Fibroblast of skin of right quadriceps (primary cell): ENCODE results near the gene IGFBP5.

Source experiments
- DNase-seq: peaks from one replicate; pipeline ENCODE4 v3.0.0-alpha.2; 2013

Gene IGFBP5

GRCh38 chr2:216713691-216714336 is 18.5 kb upstream of the IGFBP5 start:
- peak; percentile 99 for DNase-seq

- DNase-seq, result no peak
Measured at GRCh38 chr2:216711348-216711747, 16.0 kb upstream of the IGFBP5 start.

DNA sequence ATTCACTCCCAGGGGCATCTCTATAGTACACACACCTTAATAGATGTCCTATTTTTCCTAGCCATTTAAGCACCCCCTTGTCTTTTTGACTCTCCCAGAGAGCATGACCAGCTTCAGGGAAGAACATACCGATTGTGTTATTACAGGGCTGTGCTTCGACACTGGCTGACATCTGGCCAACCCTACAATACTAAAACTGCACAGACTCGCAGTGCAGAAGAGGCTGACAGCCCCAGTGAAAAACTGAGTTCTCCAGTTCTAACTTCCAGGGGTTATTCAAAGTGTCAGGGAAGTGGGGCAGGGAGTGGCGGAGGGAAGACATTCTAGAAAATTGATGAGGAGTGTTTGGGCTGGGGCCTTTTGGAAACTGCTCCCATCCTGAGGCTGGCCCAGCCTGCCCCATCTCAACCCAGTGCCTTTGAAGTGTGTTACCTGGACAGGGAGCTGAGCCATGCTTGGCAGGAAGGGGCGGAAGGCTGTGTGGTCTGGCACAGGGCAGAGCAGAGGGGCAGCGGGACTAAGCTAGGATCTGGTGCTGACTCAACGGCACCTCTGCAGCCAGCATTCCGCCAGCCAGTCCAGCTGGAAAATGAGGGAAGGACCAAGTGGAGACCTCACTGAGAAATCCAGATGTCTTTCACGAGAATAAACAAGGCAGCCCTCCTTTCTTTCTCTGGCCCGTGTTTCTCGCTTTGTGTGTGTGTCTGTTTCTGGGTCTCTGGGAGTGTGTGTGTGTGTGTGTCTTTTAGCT is 15.4 kb upstream of the IGFBP5 start:
- DNase-seq, result peak; percentile 40

GRCh38 chr2:216702756-216703155 is 7.4 kb upstream of the IGFBP5 start:
- no peak for DNase-seq

GRCh38 chr2:216701544-216701943 is 6.2 kb upstream of the IGFBP5 start:
- DNase-seq, result no peak

DNA sequence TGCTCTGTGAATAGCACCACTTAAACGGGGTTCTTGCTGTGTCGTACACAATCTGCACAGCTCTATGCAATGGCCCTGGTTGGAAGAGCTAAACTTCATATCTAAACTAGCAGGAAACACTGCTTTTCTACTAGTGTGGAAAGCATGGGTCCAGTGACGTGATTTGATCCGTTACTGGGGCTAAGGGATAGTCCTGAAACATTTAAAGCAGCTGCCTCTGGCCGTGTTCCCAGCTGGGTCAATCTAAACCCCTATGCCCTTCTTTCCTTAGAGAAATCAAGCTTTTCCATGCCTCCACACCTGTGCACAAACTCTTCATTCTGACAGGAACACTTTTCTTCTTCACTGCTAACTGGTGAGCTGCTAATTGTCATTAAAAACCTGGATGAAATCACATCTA is 5.4 kb upstream of the IGFBP5 start:
- DNase-seq, result no peak

DNA sequence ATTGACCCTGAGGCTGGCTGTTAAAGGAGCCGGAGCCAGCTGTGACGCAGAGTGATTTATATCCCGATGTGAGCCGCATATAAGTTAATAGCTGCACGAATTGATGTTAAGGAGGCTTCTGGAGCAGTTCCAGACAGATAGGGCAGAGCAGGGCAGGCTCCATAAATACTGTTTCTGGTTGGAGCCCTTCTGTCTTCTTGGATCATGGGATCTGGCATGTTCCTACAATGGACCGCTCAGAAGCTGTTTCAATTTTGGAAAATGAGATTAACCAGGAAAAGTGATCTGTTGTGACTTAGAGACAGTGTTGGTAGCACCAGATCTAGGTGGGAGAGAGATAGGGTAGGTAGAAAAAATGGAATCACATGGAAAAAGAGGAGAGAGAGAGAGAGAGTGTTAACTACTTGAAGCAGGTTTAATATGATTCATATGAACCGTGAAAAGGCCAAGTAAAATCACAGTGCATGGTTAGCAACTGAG is 4.8 kb upstream of the IGFBP5 start:
- DNase-seq, result no peak

- peak; percentile 68 for DNase-seq
Measured at GRCh38 chr2:216698895-216699294, 3.5 kb upstream of the IGFBP5 start.

- no peak for DNase-seq
Measured at GRCh38 chr2:216698293-216698692, 2.9 kb upstream of the IGFBP5 start.

DNA sequence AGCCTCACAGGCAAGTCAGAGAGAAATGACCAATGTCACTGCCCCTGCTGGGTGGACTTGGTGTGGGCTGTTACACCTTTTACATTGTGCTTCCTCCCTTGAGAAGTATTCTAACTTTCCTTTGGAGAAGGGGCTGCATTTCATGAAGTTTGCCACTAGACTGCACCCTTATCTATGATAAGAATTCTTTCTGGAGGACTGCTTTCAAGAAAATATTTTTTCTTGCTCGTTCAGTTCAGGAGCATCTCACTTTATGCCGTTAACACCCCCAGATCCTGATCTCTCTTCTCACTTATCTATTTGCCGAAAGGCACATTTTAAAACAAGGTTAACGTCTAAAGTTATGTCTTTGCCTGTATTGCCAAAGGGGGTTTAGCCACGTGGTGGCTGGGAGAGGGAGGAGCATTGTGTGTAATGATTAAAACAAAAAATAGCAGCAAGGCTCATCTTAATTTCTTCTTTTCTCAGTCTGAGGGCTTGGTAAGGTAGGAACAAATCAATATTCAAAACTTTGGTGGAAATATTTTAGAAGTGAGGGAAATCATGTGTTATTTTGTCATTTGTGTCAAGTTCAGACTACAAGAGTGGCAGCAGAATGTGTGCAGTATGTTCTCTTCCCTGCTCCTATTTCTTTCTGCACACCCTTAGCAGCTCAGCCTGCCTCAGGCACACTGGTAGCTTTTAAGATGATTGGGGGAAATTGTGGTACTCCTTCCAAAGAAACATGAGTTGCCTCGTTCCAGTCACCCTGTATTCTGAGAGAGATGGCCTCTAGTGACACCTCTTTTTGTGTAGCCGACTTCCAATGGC is 1.6 kb upstream of the IGFBP5 start:
- peak; percentile 58 for DNase-seq

DNA sequence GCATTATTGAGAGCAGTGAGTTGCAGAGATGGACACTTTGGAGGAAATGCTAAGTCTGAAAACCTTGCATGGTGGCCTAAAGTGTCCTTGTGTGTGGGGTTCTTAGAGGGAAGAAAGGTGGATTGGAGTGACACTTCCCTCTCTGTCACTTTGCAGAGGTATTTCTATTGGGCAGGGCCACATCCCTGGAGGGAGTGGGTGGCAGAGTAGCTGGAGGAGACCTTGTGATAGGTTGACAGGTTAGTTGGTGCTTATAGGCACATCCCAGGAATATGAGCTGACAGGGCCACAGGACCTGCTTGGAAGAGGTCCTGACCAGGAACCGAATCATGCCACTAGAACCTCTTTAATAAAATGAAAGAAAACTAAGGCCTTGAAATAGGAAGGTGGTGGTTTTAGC is 972 bp upstream of the IGFBP5 start:
- DNase-seq, result no peak

GRCh38 chr2:216694826-216695217 is 527 bp downstream of the IGFBP5 start:
- no peak for DNase-seq

GRCh38 chr2:216694082-216694825 is 1.1 kb downstream of the IGFBP5 start:
- peak; percentile 55 for DNase-seq

GRCh38 chr2:216693414-216694080 is 1.8 kb downstream of the IGFBP5 start:
- DNase-seq, result no peak

- peak; percentile 84 for DNase-seq
Measured at GRCh38 chr2:216692636-216693413, 2.5 kb downstream of the IGFBP5 start.

DNA sequence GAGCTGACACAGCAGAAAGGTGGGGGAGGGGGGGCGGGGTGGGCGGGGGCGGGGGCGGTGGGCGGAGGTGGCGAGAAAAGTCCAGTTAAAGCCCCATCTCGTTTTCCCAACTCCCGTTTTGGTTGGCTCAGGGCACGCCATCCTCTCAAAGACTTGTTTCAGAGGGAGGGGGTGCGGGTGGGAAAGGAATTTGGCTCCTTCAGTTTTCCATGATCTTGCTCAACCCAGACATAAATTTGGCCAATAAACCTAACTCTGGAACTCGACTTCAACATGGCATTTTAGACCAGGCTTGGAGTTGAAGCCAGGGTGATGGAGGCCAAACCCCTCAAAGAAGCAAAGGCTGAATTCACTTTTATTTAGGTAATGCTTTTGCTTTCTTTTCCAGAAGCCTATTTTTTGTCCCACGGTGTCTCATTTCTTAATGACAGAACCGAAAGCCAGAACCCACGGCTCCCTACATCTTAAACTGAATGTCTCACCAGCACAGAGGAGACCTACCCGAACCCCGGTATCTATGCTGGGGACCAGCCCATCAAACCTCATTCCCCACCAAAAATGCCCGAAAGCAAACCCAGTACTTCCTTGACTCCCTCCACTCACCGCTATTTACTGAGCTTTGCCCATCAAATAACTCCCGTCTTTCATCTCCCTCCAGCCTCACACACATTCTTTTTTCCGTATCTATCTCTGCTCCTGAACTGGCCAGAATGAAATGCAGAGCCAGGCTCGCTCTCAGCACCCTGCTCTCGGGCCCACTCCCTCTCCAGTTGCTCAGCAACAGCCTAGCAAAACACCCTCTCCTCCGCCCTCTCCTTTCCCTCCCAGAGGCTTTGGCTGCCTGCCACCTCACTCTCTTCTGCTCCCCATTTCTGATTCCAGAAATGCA is 4.3 kb downstream of the IGFBP5 start:
- peak; percentile 91 for DNase-seq

GRCh38 chr2:216690456-216690852 is 4.9 kb downstream of the IGFBP5 start:
- DNase-seq, result no peak

- DNase-seq, result no peak
Measured at GRCh38 chr2:216689397-216689796, 6.0 kb downstream of the IGFBP5 start.

GRCh38 chr2:216688731-216689340 is 6.5 kb downstream of the IGFBP5 start:
- DNase-seq, result no peak

GRCh38 chr2:216687646-216688045 is 7.7 kb downstream of the IGFBP5 start:
- no peak for DNase-seq
